KMS-11 (cell line): ENCODE results near the gene KPNA4.

Experiments used
- H2AFZ ChIP-seq: fragments of 200-600 bp; sonication (generic); 2 replicates; pipeline ENCODE4 v1.6.1; 2016; ENCODE audit warnings: antibody characterized with exemption, mixed run types, low read depth
- H3K27ac ChIP-seq: fragments of 200-600 bp; sonication (generic); 2 replicates; pipeline ENCODE4 v1.6.1; 2016; ENCODE audit warnings: mild to moderate bottlenecking, mixed run types
- H3K27me3 ChIP-seq: fragments of 200-600 bp; sonication (generic); 2 replicates; pipeline ENCODE4 v1.6.1; 2017; ENCODE audit warnings: mild to moderate bottlenecking, low read depth, mixed run types, moderate library complexity; ENCODE audit not compliant: insufficient read depth
- H3K36me3 ChIP-seq: fragments of 200-600 bp; sonication (generic); 2 replicates; pipeline ENCODE4 v1.6.1; 2017; ENCODE audit warnings: mild to moderate bottlenecking, mixed run types; ENCODE audit not compliant: insufficient read depth
- H3K4me1 ChIP-seq: fragments of 200-600 bp; sonication (generic); 2 replicates; pipeline ENCODE4 v1.6.1; 2016; ENCODE audit warnings: mild to moderate bottlenecking, low read depth, mixed run types; ENCODE audit not compliant: poor library complexity, severe bottlenecking
- H3K4me2 ChIP-seq: fragments of 200-600 bp; sonication (generic); 2 replicates; pipeline ENCODE4 v1.7.0; 2016; ENCODE audit warnings: mild to moderate bottlenecking, mixed run types
- H3K4me3 ChIP-seq: fragments of 200-600 bp; sonication (generic); IDR thresholded peaks from 2 replicates; pipeline ENCODE4 v1.6.1; 2017; ENCODE audit warnings: low read depth, low read length, mixed read lengths; ENCODE audit not compliant: insufficient read depth
- H3K79me2 ChIP-seq: fragments of 200-600 bp; sonication (generic); 2 replicates; pipeline ENCODE4 v1.6.1; 2016; ENCODE audit warnings: low read depth, mixed run types; ENCODE audit not compliant: insufficient read depth
- H3K9ac ChIP-seq: fragments of 200-600 bp; sonication (generic); 2 replicates; pipeline ENCODE4 v1.6.1; 2016; ENCODE audit warnings: mild to moderate bottlenecking, mixed run types
- H4K20me1 ChIP-seq: fragments of 200-600 bp; sonication (generic); 2 replicates; pipeline ENCODE4 v1.6.1; 2016; ENCODE audit warnings: mild to moderate bottlenecking, mixed run types; ENCODE audit not compliant: insufficient read depth
- CTCF ChIP-seq: fragments of 200-600 bp; sonication (generic); conservative IDR thresholded peaks from 2 replicates; pipeline ENCODE4 v1.6.1; 2017; ENCODE audit warnings: low read depth, mild to moderate bottlenecking, antibody characterized with exemption, low read length, moderate library complexity, mixed read lengths

The KPNA4 gene

DNA sequence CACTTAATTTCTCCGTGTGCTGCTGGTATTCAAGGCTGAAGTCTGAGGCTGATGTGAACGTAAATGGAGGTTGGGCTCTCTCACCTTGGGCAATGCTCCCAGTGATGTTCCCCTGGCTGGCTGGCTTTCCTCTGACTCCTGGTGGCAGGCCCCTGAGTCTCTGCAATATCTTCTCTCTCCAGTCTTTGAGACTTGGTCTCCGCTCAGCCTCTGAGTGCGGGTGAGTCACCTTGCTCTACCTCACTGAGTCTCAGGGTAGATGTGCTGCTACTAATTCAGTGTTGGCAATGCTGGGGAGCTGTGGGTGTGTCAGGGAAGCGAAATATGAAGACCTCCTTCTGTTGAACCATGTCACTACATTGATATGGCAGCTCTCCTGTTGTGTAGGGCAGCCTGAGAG is 84.4 kb downstream of the KPNA4 start:
- H3K4me3 ChIP-seq: no peak overlapping the region
- H4K20me1 ChIP-seq: no peaks in the 10 kb centered on the region
- H2AFZ ChIP-seq: no peak overlapping the region
- no peak overlapping the region for H3K27ac ChIP-seq
- no peak for TF ChIP-seq CTCF
- H3K36me3 ChIP-seq: no peaks in the 10 kb centered on the region
- no peak overlapping the region for H3K4me2 ChIP-seq
- peaks cover 11% of the 10 kb centered on the region for H3K4me1 ChIP-seq
- H3K27me3 ChIP-seq: no peaks in the 10 kb centered on the region
- H3K9ac ChIP-seq: no peak overlapping the region
- H3K79me2 ChIP-seq: no peaks in the 10 kb centered on the region

DNA sequence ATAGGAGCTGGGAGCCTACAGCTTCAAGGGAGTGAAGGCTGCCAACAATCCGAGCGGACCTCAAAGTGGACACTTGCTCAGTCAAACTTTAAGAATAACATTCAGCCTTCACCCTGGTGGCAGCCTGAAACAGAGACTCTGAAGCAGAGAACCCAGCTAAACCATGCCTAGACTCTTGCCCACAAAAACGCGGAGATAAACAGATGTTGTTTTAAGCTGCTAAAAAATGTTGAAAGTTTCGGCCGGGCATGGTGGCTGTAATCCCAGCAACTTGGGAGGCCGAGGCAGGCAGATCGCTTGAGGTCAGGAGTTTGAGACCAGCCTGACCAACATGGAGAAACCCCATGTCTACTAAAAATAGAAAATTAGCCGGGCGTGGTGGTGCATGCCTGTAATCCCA is 86.0 kb downstream of the KPNA4 start:
- H4K20me1 ChIP-seq: no peaks in the 10 kb centered on the region
- H3K27ac ChIP-seq: no peak overlapping the region
- H3K4me3 ChIP-seq: no peak overlapping the region
- no peaks in the 10 kb centered on the region for H3K79me2 ChIP-seq
- no peaks in the 10 kb centered on the region for H3K4me1 ChIP-seq
- no peak overlapping the region for H3K4me2 ChIP-seq
- no peaks in the 10 kb centered on the region for H3K27me3 ChIP-seq
- no peaks in the 10 kb centered on the region for H3K36me3 ChIP-seq
- no peak overlapping the region for H2AFZ ChIP-seq
- H3K9ac ChIP-seq: no peak overlapping the region
- no peak for TF ChIP-seq CTCF

- H4K20me1 ChIP-seq: no peaks in the 10 kb centered on the region
- no peak for TF ChIP-seq CTCF
- no peaks in the 10 kb centered on the region for H3K27me3 ChIP-seq
- H3K4me1 ChIP-seq: no peaks in the 10 kb centered on the region
- no peaks in the 10 kb centered on the region for H3K36me3 ChIP-seq
- no peak overlapping the region for H2AFZ ChIP-seq
- no peak overlapping the region for H3K9ac ChIP-seq
- H3K27ac ChIP-seq: no peak overlapping the region
- H3K79me2 ChIP-seq: no peaks in the 10 kb centered on the region
- no peak overlapping the region for H3K4me3 ChIP-seq
- H3K4me2 ChIP-seq: no peak overlapping the region; the same call in 1 of the 2 replicates
Measured at GRCh38 chr3:160478338-160478737, 87.0 kb downstream of the KPNA4 start.

- no peak overlapping the region for H3K4me2 ChIP-seq
- H4K20me1 ChIP-seq: no peaks in the 10 kb centered on the region
- H3K9ac ChIP-seq: no peak overlapping the region
- no peak overlapping the region for H2AFZ ChIP-seq
- H3K27me3 ChIP-seq: no peaks in the 10 kb centered on the region
- H3K4me3 ChIP-seq: no peak overlapping the region
- TF ChIP-seq CTCF: no peak
- H3K4me1 ChIP-seq: no peaks in the 10 kb centered on the region
- H3K36me3 ChIP-seq: no peaks in the 10 kb centered on the region
- no peaks in the 10 kb centered on the region for H3K79me2 ChIP-seq
- H3K27ac ChIP-seq: no peak overlapping the region
Measured at GRCh38 chr3:160477750-160478149, 87.6 kb downstream of the KPNA4 start.
